GM12892 (cell line): ENCODE measurements around the gene BCL11A.

Experiments
- POLR2A ChIP-seq: IDR thresholded peaks from 2 replicates; pipeline ENCODE4 v1.6.1; 2011; ENCODE audit warnings: low read depth, low read length, control low read depth
- POLR2AphosphoS5 ChIP-seq: IDR thresholded peaks from 2 replicates; pipeline ENCODE4 v1.6.1; 2011; ENCODE audit warnings: low read depth, low read length, control low read depth

DNA sequence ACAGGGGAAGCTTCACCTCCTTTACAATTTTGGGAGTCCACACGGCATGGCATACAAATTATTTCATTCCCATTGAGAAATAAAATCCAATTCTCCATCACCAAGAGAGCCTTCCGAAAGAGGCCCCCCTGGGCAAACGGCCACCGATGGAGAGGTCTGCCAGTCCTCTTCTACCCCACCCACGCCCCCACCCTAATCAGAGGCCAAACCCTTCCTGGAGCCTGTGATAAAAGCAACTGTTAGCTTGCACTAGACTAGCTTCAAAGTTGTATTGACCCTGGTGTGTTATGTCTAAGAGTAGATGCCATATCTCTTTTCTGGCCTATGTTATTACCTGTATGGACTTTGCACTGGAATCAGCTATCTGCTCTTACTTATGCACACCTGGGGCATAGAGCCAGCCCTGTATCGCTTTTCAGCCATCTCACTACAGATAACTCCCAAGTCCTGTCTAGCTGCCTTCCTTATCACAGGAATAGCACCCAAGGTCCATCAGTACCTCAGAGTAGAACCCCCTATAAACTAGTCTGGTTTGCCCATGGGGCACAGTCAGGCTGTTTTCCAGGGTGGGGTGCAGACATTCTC is 58.3 kb downstream of the BCL11A start:
- no peak for TF ChIP-seq POLR2A
- TF ChIP-seq POLR2AphosphoS5 = no peak
